Measurements from ENCODE around the gene PGM2. TPM values are rescaled to one million over a fixed set of nuclear protein-coding genes. Genes with fewer than 3 reads are reported as not detected.

Gene PGM2
- polyA plus RNA-seq, 1 donor from 2014 or later = 9.3 TPM

DNA sequence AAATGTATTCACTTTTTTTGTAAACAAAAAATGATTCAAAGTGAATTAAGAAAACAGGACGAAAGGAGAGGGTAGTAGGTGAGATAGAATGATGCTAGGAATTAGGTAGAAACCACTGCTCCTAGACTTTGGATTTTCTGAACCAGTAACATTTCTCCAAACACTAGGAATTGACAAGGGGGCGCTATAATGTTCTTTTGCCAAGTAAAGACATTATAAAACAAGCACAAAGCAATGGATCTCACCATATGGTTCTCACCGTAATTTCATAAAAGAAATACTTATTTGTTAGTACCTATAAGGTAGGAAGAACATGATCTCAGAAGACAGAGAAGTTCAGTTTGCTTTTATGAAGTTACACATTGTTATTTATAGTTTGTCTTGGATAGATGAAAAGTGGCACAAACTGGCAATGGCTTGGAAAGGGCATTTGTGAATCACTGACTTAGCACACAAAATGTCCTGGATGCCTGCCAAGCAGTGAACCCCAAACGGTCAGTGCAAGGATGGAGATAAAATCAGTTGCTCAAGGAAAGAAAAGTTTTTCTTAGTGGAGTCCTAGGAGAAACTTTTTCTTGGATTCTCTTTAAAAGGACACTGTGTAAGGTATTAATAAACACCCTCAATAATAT is 56.3 kb downstream of the PGM2 start:
- Histone ChIP-seq H3K4me3 (ENCODE audit: low read length) (no peak overlapping the region), H3K9ac (ENCODE audit: low read length) (no peak overlapping the region)

DNA sequence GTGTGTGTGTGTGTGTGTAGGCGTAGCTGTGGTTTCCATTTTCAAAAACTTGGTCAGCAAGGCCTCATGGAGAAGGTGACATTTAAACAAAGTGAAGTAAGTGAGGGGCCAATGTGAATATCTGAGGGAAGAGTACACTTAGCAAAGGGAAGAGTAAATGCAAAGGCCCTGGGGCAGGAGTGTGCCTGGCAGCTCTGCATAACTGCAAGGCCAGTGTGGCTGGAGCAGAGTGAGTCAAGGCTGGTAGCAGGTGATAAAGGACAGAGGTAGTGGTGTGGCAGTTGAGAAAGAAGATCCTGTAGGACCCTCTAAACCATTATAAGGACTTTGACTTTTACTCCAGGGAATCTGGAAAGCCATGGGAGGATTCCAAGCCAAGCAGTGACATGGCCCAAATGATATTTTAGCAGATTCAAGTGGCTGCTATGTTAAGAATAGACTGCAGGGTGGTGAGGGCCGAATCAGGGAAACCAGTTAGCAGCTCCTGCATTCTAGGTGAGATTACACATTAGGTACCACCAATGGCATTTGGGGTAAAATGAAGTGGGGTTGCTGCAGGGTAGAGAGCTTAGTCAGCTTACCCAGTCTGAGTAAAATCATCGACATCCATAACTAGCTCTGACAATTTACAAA is 58.5 kb downstream of the PGM2 start:
- TF ChIP-seq, protein P1, sequence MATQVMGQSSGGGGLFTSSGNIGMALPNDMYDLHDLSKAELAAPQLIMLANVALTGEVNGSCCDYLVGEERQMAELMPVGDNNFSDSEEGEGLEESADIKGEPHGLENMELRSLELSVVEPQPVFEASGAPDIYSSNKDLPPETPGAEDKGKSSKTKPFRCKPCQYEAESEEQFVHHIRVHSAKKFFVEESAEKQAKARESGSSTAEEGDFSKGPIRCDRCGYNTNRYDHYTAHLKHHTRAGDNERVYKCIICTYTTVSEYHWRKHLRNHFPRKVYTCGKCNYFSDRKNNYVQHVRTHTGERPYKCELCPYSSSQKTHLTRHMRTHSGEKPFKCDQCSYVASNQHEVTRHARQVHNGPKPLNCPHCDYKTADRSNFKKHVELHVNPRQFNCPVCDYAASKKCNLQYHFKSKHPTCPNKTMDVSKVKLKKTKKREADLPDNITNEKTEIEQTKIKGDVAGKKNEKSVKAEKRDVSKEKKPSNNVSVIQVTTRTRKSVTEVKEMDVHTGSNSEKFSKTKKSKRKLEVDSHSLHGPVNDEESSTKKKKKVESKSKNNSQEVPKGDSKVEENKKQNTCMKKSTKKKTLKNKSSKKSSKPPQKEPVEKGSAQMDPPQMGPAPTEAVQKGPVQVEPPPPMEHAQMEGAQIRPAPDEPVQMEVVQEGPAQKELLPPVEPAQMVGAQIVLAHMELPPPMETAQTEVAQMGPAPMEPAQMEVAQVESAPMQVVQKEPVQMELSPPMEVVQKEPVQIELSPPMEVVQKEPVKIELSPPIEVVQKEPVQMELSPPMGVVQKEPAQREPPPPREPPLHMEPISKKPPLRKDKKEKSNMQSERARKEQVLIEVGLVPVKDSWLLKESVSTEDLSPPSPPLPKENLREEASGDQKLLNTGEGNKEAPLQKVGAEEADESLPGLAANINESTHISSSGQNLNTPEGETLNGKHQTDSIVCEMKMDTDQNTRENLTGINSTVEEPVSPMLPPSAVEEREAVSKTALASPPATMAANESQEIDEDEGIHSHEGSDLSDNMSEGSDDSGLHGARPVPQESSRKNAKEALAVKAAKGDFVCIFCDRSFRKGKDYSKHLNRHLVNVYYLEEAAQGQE (IDR thresholded peaks at IDR 0.05; ENCODE audit: borderline replicate concordance) = no peak
- TF ChIP-seq POLR2AphosphoS5 (IDR thresholded peaks at IDR 0.05) (no peak), RAD21 (conservative IDR thresholded peaks at IDR 0.05) (no peak), MXI1 (conservative IDR thresholded peaks at IDR 0.05; ENCODE audit: poor library complexity, severe bottlenecking) (no peak), TAF1 (IDR thresholded peaks at IDR 0.05; ENCODE audit: low read depth) (no peak), SMC3 (conservative IDR thresholded peaks at IDR 0.05; ENCODE audit: poor library complexity) (no peak), EZH2 (IDR thresholded peaks at IDR 0.05; ENCODE audit: borderline replicate concordance, insufficient read depth, low read length, poor library complexity, severe bottlenecking) (no peak), EP300 (conservative IDR thresholded peaks at IDR 0.05; ENCODE audit: poor library complexity, severe bottlenecking) (no peak)
- TF ChIP-seq, protein P2, sequence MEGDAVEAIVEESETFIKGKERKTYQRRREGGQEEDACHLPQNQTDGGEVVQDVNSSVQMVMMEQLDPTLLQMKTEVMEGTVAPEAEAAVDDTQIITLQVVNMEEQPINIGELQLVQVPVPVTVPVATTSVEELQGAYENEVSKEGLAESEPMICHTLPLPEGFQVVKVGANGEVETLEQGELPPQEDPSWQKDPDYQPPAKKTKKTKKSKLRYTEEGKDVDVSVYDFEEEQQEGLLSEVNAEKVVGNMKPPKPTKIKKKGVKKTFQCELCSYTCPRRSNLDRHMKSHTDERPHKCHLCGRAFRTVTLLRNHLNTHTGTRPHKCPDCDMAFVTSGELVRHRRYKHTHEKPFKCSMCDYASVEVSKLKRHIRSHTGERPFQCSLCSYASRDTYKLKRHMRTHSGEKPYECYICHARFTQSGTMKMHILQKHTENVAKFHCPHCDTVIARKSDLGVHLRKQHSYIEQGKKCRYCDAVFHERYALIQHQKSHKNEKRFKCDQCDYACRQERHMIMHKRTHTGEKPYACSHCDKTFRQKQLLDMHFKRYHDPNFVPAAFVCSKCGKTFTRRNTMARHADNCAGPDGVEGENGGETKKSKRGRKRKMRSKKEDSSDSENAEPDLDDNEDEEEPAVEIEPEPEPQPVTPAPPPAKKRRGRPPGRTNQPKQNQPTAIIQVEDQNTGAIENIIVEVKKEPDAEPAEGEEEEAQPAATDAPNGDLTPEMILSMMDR (IDR thresholded peaks at IDR 0.05; ENCODE audit: poor library complexity, severe bottlenecking) = no peak

More for the DNA sequence above, 56.3 kb downstream of the PGM2 start:
- Histone ChIP-seq H3K4me2 (ENCODE audit: low read length) (no peak overlapping the region), H2AFZ (ENCODE audit: low read depth, low read length) (no peak overlapping the region), H4K20me1 (ENCODE audit: insufficient read depth) (no peaks in the 10 kb centered on the region), H3K27me3 (ENCODE audit: insufficient read depth, low read depth, low read length) (no peaks in the 10 kb centered on the region), H3K9me3 (ENCODE audit: low read length) (no peaks in the 10 kb centered on the region), H3K27ac (ENCODE audit: low read length) (no peak overlapping the region), H3F3A (ENCODE audit: insufficient read depth, low read length, poor library complexity, severe bottlenecking) (no peaks in the 10 kb centered on the region), H3K36me3 (ENCODE audit: insufficient read depth, low read length) (no peaks in the 10 kb centered on the region), H3K79me2 (replicated peaks; ENCODE audit: insufficient read depth, low read length) (no peaks in the 10 kb centered on the region), H3K9me2 (ENCODE audit: insufficient read depth, low read length) (no peaks in the 10 kb centered on the region)
- TF ChIP-seq POLR2AphosphoS5 (IDR thresholded peaks at IDR 0.05) (no peak), EZH2 (IDR thresholded peaks at IDR 0.05; ENCODE audit: borderline replicate concordance, insufficient read depth, low read length, poor library complexity, severe bottlenecking) (no peak), EP300 (conservative IDR thresholded peaks at IDR 0.05; ENCODE audit: poor library complexity, severe bottlenecking) (no peak), SMC3 (conservative IDR thresholded peaks at IDR 0.05; ENCODE audit: poor library complexity) (no peak), TAF1 (IDR thresholded peaks at IDR 0.05; ENCODE audit: low read depth) (no peak), RAD21 (conservative IDR thresholded peaks at IDR 0.05) (no peak), MXI1 (conservative IDR thresholded peaks at IDR 0.05; ENCODE audit: poor library complexity, severe bottlenecking) (no peak)
- TF ChIP-seq, protein P2 (IDR thresholded peaks at IDR 0.05; ENCODE audit: poor library complexity, severe bottlenecking) = no peak
- TF ChIP-seq, protein P1 (IDR thresholded peaks at IDR 0.05; ENCODE audit: borderline replicate concordance) = no peak

More for the DNA sequence above, 58.5 kb downstream of the PGM2 start:
- H3K9me3 ChIP-seq (ENCODE audit: low read length) = no peaks in the 10 kb centered on the region
- H3K36me3 ChIP-seq (ENCODE audit: insufficient read depth, low read length) = no peaks in the 10 kb centered on the region
- H3K4me3 ChIP-seq (ENCODE audit: low read length) = no peak overlapping the region
- peaks cover 18% of the 10 kb centered on the region for H3K27me3 ChIP-seq (ENCODE audit: insufficient read depth, low read depth, low read length)
- no peak overlapping the region for H3K27ac ChIP-seq (ENCODE audit: low read length)
- H3K79me2 ChIP-seq (replicated peaks; ENCODE audit: insufficient read depth, low read length) = no peaks in the 10 kb centered on the region
- no peak overlapping the region for H3K9ac ChIP-seq (ENCODE audit: low read length)
- H3K9me2 ChIP-seq (ENCODE audit: insufficient read depth, low read length) = no peaks in the 10 kb centered on the region
- H3F3A ChIP-seq (ENCODE audit: insufficient read depth, low read length, poor library complexity, severe bottlenecking) = no peaks in the 10 kb centered on the region
- H4K20me1 ChIP-seq (ENCODE audit: insufficient read depth) = no peaks in the 10 kb centered on the region
- no peak overlapping the region for H2AFZ ChIP-seq (ENCODE audit: low read depth, low read length)
- H3K4me2 ChIP-seq (ENCODE audit: low read length) = no peak overlapping the region
